GM19467 (cell line): Measurements from ENCODE around the gene UBE2C.
"Not testable (repeated sequence)": the region's sequence is repeated elsewhere in the genome, so short reads cannot be mapped to it uniquely, and the experiment has no call there.

Experiments
- ATAC-seq: cut with Tn5 transposase; IDR thresholded peaks from one replicate; pipeline ENCODE4 v1.9.1; 2021; ENCODE audit warnings: mild to moderate bottlenecking, moderate library complexity; ENCODE audit not compliant: unreplicated experiment

UBE2C gene

DNA sequence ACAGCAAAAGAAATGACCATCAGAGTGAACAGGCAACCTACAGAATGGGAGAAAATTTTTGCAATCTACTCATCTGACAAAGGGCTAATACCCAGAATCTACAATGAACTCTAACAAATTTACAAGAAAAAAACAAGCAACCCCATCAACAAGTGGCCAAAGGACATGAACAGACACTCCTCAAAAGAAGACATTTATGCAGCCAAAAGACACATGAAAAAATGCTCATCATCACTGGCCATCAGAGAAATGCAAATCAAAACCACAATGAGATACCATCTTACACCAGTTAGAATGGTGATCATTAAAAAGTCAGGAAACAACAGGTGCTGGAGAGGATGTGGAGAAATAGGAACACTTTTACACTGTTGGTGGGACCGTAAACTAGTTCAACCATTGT, 14.9 kb upstream of the UBE2C start:
- not testable (repeated sequence) for ATAC-seq

DNA sequence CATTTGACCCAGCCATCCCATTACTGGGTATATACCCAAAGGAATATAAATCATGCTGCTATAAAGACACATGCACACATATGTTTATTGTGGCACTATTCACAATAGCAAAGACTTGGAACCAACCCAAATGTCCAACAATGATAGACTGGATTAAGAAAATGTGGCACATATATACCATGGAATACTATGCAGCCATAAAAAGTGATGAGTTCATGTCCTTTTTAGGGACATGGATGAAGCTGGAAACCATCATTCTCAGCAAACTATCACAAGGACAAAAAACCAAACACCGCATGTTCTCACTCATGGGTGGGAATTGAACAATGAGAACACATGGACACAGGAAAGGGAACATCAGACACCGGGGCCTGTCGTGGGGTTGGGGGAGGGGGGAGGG, 14.5 kb upstream of the UBE2C start:
- not testable (repeated sequence) for ATAC-seq

DNA sequence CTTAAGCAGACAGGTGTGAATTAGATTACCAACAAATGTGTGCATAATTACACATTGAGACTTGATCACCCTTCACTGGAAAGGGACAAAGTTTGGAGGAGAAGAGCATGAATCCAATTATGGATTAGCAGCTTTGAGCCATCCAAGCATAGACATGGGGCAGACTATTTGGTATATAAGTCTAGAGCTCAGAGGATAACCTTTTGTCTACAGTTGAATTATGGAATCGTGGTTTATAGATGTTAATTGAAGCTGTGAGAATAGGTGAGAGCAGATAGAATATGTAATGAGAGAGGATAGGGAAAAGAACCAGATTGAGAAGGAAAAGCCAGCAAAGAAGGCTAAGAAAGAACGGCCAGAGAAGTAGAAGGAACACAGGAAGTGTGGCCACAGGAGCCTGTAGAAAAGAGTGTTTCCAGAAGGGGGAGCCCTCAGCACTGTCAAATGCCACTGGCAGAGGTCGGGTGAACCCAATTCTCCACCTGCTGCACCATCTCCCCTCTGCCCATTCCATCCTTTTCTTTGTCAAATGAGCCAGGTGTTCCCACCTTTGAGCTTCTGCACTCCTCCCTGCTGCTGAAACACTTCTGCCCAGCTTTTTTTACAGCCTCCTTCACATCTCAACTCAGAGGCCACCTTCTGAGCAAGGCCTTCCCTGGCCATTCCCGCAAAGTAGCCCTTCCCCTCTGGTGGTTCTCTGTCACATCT, 13.4 kb upstream of the UBE2C start:
- no peak for ATAC-seq

DNA sequence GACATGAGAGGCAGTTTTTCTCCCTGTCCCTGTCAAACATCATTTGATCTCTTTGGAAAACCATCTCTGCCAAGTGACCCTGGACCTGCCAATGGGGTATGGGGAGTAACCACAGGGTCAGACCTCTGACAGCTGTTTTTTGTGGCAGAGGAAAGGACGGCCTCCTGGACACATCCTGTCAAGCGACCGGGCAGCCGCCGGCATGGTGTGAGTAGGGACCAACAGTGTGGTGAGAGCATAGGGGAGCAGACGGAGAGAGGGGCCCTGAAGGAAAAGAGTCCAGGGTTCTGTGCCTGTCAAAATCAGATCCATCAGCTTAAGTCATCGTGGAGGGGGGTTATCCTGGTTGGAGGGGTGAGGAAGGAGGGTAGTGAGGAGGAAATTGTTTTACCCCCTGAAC, 10.6 kb upstream of the UBE2C start:
- no peak for ATAC-seq

DNA sequence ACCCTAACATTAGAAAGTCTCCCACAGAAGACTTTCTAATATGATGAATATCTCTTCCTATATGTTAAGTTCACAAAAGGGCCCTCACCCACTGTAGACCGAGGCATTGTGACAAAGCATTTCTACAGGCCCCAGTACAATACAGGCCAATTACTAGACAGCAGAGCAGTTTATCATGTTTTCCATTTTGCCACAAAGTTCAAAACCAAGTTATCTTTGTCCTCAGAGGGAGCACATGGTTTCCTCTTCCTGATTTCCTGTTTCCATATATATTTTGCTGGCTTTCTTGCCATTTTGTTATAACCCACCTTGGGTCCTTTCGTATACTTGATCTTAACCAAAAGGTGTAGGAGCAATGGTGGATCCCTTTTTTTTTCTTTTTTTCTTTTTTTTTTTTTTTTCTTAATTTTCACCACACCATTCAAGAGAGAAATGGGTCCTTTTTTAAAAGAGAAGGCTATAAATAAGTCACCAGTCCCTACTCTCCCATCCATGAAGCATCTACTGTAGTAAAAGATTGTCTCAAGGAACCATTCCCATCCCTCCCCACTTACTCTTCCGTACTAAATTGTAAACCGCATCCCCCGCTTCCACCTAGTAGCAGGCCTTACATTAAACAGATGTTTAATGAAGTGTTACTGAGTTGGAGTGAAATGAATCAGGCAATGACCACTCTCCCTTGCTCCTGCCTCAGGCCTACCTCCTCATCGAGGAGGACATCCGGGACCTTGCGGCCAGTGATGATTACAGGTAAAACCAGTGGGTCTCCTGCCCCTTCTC, 2.1 kb upstream of the UBE2C start:
- ATAC-seq = no peak

DNA sequence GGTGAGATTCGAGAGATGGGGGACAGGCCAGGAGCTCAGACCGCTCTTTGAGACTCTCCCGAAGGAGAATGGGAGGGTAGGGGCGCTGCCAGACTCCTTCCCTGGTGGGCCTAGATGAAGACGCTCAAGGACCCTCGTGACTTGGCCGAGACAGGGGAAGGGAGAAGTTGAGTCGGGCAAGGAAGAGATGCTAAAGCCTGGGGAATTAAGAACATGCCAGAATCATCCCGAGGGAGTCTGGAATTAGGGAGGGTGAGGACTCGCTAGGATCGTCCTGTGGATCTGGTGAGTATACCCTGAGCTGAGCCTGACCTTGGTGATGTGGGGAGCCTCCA, 529 bp downstream of the UBE2C start:
- no peak for ATAC-seq

DNA sequence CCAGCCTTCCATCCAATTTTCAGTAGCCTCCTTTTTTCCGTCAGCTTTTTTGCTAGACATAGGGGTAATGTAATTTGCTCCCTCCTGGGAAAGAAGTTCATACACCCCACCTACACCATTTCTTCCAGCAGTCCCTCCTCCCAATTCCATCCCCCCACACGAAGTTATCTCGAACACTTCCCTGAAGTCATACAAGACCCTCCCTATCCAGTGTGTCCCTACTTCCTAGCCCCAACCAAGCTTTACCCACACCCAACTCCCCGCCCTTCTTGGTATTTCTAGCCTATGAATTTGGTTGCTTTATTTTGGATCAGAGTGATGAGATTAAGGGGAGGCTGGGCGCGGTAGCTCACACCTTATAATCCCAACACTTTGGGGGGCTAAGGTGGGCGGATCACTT, 1.0 kb downstream of the UBE2C start:
- no peak for ATAC-seq

DNA sequence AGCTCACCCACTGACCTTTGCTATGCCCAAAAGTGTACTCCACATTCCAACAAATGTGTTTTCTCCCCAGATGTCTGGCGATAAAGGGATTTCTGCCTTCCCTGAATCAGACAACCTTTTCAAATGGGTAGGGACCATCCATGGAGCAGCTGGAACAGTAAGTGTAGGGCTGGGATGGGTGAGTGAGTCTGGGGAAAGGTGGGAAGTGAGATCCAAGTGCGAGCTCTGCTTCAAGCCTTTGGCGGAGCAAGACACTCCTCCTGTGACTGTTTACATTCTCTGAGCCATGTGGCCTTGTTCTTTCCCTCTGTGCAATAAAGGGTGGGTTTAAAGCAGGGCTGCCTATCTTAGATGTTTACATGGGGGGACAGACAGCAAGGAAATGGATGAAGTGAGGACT, 1.9 kb downstream of the UBE2C start:
- no peak for ATAC-seq

DNA sequence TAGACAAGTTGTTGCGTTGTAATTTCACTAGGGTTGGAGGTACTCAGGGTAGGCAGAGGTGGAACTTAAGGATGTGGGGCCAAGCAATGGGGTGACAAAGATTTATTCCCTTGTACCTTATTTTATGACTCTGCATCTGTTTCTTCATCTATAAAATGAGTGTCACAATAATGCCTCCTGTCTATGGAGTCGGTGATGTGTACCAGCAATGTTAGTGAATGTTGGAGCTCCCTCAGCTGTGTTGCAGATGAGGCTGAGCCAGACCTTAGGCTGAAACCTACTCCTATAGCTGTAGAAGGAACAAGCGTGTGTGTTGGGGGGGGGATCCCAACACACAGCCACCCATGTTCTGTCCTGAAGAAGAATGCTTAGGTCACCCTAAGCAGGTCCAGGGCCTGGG, 4.5 kb downstream of the UBE2C start:
- no peak for ATAC-seq

DNA sequence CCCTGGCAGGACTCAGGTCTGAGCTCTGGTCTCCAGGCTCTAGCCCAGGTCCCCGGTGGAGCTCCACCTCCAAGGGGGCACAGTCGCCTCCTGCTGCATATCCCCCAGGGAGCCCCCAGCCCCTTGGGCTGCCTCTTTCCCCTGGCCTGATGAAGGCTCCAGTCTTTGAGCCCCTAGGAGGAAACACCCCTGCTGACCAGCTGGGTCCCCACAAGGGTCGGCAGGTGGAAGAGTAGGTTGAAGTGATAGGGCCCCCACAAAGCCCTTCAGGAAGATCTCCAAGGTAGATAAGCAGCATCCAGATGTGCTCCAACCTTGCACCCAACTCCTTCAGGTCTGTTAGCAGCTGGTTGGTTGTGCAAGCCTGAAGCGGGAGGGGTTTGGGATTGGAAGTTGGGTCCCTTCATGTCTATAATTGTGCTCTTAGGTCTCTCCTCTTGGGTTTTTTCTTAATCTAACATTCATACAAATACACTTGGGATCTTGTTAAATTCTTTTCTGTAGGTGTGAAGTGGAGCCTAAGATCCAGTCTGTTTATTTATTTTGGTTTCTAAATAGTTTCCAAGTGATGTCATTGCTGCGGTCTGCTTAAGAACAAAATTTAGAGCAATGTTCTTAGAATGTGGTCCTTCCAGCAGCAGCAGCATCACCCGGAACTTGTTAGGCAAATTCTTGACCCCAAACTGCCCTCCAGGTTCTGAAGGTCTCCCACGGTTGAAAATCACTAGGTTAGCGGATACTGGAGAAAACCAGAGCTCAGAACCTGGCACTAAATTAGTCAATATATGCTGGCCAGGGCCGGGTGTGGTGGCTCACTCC, 5.1 kb downstream of the UBE2C start:
- ATAC-seq = no peak

DNA sequence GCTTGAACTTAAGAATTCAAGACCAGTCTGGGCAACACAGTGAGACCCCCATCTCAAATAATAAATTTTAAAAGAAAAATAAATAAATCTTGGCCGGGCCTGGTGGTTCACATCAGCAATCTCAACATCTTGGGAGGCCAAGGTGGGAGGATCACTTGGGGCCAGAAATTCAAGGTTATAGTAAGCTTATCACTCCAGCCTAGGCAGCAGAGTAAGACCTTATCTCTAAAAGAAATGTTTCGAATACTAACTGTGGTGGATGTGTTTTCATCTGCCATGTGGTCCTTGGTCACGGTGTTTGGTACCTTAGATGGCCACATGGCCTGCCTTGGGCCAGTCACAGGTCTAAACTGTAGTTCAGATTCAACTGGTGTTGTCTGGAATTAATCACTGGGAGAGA, 5.8 kb downstream of the UBE2C start:
- no peak for ATAC-seq

DNA sequence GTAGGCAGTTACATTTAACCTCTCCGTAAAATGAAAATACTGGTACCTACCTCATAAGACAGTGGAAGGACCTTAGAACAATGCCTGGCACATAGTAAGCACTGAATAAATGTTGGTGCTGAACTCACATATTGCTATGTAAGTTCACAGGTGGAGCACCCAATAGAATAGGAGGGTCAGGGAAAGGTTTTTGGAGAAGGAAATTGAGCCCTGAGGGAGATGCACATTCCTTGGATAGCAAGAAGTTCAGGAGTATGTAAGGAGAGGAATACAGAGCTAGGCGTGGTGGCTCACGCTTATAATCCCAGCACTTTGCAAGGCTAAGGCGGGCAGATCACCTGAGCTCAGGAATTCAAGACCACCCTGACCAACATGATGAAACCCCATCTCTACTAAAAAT, 7.0 kb downstream of the UBE2C start:
- no peak for ATAC-seq

DNA sequence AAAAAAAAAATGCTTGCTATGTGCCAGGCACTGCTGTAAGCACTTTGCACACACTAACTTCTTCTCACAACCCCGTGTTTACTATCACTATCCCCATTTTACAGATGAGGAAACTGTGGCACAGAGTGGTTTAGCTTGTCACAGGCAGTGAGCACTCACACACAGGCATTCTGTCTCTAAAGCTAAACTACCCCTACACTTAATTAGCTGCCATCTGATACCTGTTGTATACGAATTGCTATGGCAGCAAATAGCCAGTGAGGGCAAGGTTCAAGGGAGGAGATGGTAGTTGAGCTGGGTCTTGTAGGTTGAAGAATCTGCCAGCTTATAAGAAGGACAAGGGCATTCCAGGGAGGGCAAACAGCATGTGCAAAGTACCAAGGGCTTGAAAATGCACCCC, 9.5 kb downstream of the UBE2C start:
- ATAC-seq = no peak

DNA sequence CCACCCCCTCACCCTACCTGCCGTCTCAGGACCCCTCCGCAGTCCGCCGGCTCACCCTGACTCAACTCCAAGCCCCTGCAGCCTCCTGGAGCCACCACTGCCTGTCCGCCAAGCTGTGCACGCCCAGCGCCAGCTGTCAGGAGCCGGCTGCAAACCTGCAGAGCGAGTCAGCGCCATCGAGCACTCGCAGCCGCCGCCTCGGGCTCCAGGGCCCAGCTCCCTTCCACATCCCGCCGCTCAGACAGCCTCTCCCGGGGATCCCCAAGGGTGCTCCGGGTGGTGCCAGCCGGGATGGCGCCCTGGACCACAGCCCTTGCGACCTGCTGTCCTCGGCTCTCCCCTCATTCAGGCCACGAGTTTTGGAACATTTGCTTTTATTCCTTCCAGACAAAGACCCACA, 10.4 kb downstream of the UBE2C start:
- ATAC-seq = no peak

DNA sequence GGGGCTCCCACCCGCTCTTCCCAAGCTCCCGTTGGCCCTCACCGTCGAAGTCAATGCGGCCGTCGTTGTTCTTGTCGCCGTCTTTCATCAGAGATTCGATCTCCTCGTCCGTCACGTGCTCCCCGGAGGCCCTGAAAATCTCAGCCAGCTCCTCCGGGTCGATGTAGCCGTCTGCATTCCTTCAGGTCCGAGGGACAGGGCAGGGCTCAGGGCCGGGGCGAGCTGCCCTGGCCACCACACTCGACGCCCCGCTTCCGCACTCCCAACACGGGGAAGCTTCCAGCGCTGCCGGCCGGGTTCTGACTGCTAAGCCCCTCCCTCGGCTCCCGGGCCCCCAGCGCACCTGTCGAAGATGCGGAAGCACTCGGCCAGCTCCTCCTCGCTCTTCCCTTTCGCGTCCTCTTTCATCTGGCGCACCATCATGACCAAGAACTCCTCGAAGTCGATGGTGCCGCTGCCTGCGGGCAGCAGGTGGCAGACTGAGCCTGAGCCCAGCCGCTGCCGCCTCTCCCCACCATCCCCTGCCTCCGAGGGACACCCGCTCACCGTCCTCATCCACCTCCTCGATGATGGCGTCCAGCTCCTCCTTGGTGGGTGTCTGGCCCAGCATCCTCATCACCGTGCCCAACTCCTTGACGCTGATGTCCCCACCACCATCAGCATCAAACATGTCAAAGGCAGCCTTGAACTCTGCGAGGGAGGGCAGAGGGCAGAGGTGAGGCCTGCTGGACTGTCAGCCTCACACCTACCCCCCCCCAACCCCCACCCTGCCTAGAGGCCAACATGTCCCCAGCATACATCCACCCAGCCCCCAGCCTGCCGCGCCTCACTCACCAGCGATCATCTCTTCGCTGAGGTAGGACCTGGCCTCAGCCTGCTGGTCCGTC, 11.7 kb downstream of the UBE2C start:
- no peak for ATAC-seq

DNA sequence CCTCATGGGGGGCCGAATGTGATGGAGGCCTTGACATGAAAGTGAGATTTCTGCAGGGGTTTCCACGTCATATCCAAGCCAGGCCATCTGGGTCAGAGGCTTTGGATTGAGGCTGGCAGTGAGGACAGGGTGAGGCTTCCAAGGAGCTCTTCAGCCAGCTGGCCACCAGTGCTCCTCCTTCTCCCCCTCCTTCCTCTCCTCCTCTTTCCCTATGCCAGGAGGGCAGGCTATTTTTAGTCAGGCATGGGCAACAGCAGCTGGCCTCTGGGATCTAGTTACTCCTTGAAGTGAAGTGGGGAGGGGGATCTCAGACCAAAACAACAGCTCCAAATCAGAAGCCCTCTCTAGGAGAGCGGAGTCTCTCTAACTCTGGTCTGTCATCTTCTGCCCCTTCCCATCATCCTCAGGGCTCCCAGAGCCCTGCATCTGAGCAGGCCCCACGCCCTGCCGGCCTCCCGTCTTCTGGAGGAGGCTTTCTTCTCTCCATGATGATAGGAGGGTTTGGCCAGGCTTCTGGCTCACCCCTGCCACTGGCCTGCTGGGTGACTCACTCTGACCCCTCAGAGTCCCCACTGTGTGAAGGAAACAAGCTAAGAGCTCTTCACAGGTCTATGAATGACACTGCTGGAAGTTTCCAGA, 14.1 kb downstream of the UBE2C start:
- ATAC-seq = no peak

DNA sequence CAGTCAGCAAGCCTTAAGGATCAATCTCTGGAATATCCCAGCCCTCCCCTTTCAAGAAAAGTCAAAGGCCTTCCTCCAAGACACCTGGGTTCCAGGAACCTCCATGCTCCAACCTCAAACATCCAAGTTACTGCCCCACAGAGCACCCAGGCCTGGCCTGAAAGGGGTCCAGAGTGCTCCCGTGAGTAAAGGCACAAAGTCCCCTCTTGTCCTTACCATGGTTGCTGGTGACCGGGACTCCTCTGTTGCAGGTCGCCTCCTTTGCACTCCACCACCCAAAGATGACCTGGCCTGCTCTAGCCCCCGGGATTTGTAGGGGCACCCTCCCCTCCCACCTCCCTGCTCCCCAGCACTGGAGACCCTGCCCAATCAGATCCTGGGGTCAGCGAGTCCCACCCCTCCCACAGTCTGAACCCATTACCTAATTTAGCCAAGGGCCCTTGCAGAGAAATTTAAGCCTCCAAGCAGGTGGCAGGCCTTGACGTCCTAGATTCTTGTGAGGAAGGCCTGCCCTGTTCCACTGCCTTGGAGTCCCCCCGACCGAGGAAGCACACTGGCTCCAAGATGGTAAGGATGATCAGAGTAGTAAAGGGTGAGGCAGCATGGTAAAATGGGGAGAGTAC, 14.7 kb downstream of the UBE2C start, which contains the start of gene TNNC2:
Gene TNNC2, minus strand, starts transcription at position 283 of the 623 bp plus-strand sequence. Its CDS starts 64 bp downstream, at position 219.
- ATAC-seq = no peak

DNA sequence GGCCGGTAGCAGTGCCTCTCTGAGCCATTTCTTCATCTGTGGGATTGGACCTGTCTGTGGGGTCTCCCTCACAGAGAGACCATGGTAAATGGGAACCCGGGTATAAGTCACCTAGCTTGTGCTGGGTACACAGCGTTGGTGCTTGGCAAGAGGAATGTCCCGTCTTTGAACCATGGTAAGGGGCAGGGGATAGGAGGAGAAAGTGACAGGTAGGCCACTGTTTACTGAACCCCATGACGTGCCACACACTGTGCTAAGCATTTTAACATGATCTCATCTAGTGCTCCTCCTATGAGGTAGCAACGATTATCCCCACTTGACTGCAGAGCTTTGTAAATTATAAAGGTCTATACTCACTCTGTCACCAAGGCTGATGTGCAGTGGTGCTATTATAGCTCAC, 15.3 kb downstream of the UBE2C start:
- no peak for ATAC-seq

DNA sequence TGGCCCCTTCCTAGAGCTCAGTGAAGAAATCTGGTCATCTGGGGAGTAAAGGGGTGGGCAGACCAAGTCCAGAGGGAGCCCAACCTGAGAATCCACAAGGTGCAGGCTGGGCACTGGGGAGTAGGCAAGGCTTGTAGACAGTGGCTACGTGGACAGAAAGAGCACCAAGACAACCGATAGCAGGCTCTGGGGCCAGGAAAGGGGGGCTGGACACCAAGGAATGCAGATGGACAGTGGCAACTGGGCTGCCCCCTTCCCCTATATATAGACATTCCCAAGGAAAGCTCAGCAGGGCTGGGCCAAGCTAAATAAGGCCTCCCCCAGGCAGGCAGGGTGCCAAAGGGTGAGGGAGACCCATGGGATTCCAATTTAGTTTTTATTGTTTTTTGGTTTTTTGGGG, 16.1 kb downstream of the UBE2C start:
- ATAC-seq = no peak

DNA sequence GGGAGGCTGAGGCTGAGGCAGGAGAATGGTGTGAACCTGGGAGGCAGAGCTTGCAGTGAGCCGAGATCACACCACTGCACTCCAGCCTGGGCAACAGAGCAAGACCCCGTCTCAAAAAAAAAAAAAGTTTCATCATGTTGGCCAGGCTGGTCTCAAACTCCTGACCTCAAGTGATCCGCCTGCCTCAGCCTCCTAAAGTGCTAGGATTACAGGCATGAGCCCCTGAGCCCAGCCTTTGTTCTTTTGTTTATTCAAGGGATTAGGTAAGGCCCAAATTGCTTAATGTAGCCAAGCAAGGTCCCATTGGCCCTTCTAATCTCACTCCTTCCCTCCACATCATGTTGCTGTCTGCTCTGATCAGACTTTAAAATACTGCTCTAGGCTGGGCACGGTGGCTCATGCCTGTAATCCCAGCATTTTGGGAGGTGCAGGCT, 17.2 kb downstream of the UBE2C start:
- not testable (repeated sequence) for ATAC-seq
